ENCODE measurements around the gene MYOF.

- no peak for TF ChIP-seq CTCF (conservative IDR thresholded peaks at IDR 0.05)
- TF ChIP-seq ZFX (IDR thresholded peaks at IDR 0.05), result no peak
These were observed 118.1 kb downstream of the MYOF start for GRCh38 chr10:93363891-93364648.

Data from C4-2B (cell line).